KBM-7 (cell line): Measurements from ENCODE around the gene FER1L5.
"Not testable (repeated sequence)": the region's sequence is repeated elsewhere in the genome, so short reads cannot be mapped to it uniquely, and the experiment has no call there.

Source experiments
- DNase-seq: peaks from one replicate; pipeline ENCODE4 v3.0.0-alpha.2; 2015
- in situ Hi-C: fragments of 300-500 bp; cut with MboI; formaldehyde crosslinking; loops from 2 replicates; pipeline ENCODE4 v1.14.3; 2020; ENCODE audit warnings: low sequenced_read_pairs, low pct_unique_long_range_greater_than_20kb, mixed read lengths

Gene FER1L5

GRCh38 chr2:96665717-96666116, 23.2 kb downstream of the FER1L5 start:
- in situ Hi-C loops, DNase-seq: not testable (repeated sequence)

DNA sequence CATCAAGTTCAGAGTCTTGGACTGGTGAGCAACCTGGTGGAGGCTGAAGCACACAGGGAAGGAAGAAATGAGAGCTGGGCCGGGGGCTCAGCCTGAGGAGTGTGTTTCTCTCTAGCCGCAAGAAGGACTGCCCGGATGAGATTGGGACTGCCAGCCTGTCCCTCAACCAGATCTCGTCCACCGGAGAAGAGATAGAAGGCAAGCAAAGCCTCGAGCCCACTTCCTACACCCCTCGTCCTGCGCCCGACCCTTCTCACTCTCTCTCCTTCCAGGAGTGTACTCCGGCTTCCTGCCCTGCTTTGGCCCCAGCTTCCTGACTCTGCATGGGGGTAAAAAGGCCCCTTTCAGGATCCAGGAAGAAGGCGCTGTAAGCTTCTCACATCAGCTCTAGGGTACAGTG, 26.2 kb downstream of the FER1L5 start:
- no peak for DNase-seq
- in situ Hi-C loops, result no loop called here

DNA sequence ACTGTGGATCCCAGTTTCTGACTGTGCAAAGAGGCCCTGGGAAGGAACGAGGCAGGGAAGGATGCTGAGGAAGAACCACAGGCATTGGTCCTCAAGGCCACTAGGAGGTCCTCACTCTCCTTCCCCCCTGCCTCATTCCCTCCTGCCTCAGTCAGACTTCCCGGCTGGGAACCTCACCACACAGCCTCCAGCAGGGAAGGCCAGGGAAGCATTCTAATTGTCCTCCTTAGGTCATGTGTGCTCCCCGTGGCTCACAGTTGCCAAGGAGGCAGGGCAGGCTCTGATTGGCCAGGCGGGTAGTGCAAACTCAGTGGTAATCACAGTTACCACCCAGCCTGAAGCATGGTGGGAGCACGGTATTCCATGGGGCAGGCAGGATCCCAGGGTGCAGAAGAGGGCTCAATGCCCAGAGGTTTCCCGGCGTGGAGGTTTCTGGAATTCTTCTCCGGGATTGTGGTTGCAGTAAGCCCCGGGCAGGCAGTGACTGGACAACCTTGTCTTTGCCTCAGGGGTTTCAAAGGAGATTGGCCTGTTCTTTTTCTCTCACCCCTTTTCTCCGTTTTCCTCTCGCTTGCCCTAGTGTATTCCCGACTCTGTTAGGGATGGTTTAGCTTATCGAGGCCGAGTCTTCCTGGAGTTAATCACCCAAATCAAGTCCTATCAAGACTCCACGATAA, 27.1 kb downstream of the FER1L5 start:
- in situ Hi-C loops, result no loop called here
- DNase-seq, result no peak

DNA sequence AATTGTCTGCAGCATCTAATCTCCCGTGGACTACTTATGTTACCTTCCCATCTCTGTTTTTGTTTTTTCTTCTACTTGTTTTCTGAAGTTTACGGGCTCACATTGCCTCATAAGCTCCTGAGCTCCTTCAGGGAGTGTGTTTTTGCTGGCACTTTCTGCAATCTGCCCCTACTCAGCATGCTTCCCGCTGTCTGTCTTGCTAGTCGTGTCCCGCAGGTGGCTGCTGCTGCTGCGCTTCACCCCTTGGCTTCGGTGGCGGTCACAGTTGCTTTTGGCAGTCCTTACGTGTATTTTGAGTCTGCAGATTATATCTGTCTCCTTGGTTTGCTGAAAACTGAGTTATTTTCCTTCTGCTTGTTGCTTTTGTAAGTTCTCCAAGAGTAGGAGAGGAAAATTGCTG, 37.3 kb downstream of the FER1L5 start:
- in situ Hi-C loops, result no loop called here
- no peak for DNase-seq

GRCh38 chr2:96680561-96681141, 38.1 kb downstream of the FER1L5 start:
- in situ Hi-C loops, result no loop called here
- DNase-seq, result no peak

DNA sequence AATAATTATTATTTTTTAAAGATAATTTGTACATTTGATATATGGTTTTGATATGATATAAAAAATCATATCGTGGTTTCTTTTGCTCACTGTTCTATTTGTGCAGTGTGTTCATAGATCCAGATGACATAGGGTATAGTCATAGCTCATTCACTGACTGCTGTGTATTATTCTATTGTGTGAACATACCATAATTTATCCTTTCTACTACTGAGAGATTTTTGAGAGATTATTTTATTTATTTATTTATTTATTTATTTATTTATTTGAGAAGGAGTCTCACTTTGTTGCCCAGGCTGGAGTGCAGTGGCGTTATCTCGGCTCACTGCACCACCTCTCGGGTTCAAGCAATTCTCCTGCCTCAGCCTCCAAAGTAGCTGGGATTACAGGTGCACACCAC, 39.0 kb downstream of the FER1L5 start:
- in situ Hi-C loops, result no loop called here
- no peak for DNase-seq

GRCh38 chr2:96683307-96683706, 40.7 kb downstream of the FER1L5 start:
- in situ Hi-C loops, result no loop called here
- DNase-seq, result no peak

GRCh38 chr2:96683972-96684820, 41.6 kb downstream of the FER1L5 start:
- DNase-seq, result no peak
- in situ Hi-C loops, result no loop called here

- in situ Hi-C loops, result no loop called here
Measured at GRCh38 chr2:96684883-96685576, 42.5 kb downstream of the FER1L5 start.

DNA sequence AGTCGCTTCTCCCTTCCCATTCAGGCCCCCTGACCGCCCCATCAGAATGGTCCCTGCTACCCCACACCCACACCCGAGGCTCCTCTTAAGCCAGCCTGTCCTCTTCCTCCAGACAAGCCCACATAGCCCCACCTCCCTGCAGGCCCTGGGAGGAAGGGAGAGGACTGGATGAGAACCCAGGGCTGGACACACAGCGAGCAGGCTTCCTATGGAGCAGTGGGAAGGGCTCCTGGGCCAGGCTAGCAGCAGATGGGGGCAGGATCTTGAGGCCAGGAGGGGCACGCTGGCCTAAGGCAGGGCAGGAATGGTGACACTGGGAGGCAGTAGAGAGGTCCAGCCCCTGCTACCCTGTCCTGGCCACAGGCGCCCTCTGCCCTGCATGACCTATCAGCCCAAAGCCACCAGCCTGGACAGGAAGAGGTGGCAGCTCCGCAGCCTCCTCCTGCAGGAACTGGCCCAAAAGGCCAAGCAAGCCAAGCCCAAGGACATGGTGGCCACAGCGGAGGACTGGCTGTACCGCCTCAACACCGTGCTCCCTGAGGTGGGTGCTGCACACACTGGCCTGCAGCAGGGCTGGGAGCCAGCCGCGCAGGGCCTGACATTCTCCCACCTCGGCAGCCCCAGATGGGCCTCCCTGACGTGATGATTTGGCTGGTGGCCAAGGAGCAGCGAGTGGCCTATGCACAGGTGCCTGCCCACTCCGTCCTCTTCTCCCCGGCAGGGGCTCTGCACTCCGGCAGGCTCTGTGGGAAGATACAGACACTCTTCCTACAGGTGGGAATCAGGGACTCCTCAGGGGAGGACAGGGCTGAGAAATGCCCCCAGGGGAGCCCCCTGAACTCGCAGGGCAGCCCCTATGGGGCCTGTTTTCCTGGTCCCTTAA, 43.3 kb downstream of the FER1L5 start:
- no peak for DNase-seq
- in situ Hi-C loops, result no loop called here

More at GRCh38 chr2:96684883-96685576, 42.5 kb downstream of the FER1L5 start:
- no peak for DNase-seq

DNA sequence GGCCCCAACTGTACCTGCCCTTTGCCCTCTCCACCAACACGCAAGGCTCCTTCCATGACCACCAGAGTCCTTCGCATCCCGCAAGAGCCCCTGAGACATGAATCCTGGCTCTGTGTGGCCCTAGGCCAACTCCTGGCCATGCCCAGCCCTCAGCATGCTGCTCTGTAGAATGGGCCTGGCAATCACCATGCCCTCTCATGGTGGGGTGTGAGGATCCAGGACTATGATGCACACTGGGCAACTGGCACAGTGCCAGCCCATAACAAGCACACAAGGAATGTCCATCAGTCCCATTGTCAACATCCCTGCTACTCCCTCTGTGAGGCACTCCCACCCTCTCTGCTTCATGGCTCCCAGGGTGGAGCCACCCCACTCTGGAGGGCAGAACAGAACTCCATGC, 44.7 kb downstream of the FER1L5 start:
- in situ Hi-C loops, result no loop called here
- no peak for DNase-seq

- DNase-seq, result no peak
- in situ Hi-C loops, result no loop called here
Measured at GRCh38 chr2:96687711-96688640, 45.4 kb downstream of the FER1L5 start.

GRCh38 chr2:96688649-96689430, 46.3 kb downstream of the FER1L5 start:
- no peak for DNase-seq
- in situ Hi-C loops, result no loop called here

DNA sequence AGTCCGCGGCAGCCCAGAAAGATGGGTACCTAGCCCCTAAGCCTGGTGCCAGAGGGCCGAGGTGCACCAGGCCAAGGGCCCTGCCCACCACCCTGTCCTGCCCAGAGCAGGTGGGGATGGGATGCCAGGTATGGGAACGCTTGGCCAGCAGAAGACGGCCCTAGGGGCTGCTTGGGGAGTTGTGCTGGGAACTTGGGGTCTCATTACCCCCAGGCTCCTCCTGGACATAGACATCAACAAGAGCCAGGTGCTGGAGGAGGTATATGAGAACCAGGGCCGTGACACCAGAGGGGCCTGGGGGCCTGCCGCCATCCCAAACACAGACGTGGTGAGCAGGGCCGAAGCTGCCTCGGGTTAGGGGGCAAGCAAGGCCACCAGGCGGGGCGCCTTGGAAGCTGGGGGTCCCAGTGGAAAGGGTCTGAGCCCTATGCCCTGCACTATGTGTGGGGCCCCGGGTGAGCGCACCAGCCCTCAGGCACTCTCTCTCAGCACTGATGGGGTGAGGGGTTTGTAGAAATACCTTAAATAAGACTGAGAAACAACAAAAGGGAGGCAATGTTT, 46.9 kb downstream of the FER1L5 start:
- no peak for DNase-seq
- in situ Hi-C loops, result no loop called here

DNA sequence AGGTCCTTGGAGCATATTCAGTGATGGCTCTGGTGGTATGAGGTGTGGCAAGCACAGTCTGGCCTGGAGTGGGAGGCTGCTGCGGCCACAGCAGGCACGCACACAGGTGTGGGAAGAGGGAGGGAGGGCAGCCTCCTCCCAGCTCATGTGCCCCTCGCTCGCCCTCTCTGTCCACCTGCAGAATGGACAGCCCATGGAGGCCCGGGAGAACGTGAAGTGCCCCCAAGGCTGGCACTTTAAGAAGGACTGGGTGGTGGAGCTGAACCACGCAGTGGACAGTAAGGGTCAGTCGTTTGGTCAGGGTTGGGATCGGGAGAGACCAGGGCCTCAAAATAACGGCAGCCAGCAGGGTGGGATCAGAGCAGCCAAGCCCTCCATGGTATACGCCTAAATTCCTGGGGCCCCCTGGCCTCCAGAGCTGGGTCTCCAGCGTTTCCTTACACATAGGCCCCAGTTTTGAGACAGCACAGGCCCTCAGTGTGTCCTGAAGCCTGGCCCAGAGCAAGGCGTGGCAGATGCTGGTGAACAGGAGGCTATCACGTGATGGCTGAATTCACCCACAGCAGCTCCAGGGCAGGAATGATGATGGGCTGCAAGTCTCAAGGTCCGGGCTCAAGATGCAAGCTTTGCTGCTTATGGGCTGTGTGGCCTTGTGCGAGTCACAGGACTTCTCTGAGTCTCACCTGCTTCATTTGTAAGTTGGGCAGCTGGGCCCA, 47.9 kb downstream of the FER1L5 start:
- no peak for DNase-seq
- in situ Hi-C loops, result no loop called here

- no peak for DNase-seq
- in situ Hi-C loops, result no loop called here
Measured at GRCh38 chr2:96691022-96691612, 48.6 kb downstream of the FER1L5 start.
